GM12872 (cell line): ENCODE data around the gene RIC8A.

ENCODE experiments used
- CTCF ChIP-seq: IDR thresholded peaks from 3 replicates; pipeline ENCODE4 v1.5.1; 2011; ENCODE audit warnings: low read depth, mild to moderate bottlenecking, low read length, moderate library complexity; ENCODE audit not compliant: insufficient read depth

The RIC8A gene

GRCh38 chr11:232783-233565 lies 25.5 kb downstream of the RIC8A start:
- no peak for TF ChIP-seq CTCF

- no peak for TF ChIP-seq CTCF
Observed at GRCh38 chr11:235180-235579, 27.7 kb downstream of the RIC8A start.

GRCh38 chr11:235609-235996 lies 28.1 kb downstream of the RIC8A start:
- no peak for TF ChIP-seq CTCF

- TF ChIP-seq CTCF, result no peak
Observed at GRCh38 chr11:235997-236773, 28.7 kb downstream of the RIC8A start, which contains the start of gene SIRT3. Gene SIRT3, minus strand, starts transcription at chr11:236342. Its CDS starts 14 bp downstream, at chr11:236328.

GRCh38 chr11:236774-237767 lies 29.6 kb downstream of the RIC8A start, which contains the start of gene PSMD13:
Gene PSMD13, plus strand, starts transcription at chr11:236976. Its CDS starts 74 bp downstream, at chr11:237050.
- no peak for TF ChIP-seq CTCF

GRCh38 chr11:240315-240714 lies 32.8 kb downstream of the RIC8A start:
- TF ChIP-seq CTCF, result no peak
